ENCODE results near the gene SNRPA.
"Not testable (repeated sequence)": the region's sequence is repeated elsewhere in the genome, so short reads cannot be mapped to it uniquely, and the experiment has no call there.

SNRPA gene

GRCh38 chr19:40744554-40745401 is 6.2 kb upstream of the SNRPA start:
- DNase-seq (ENCODE audit: low read depth in 2 of 2, low spot score in 1 of 2) = no peak

GRCh38 chr19:40745402-40745780 is 5.6 kb upstream of the SNRPA start:
- DNase-seq (ENCODE audit: low read depth in 2 of 2, low spot score in 1 of 2) = no peak

- DNase-seq (ENCODE audit: low read depth in 2 of 2, low spot score in 1 of 2) = no peak
These were observed 3.5 kb upstream of the SNRPA start for GRCh38 chr19:40747536-40747935.

GRCh38 chr19:40750058-40750873 is 737 bp upstream of the SNRPA start, which contains the start of gene ACTMAP:
TSS of gene ACTMAP (minus strand) at chr19:40750477. CDS start at chr19:40749803, 674 bp downstream.
- DNase-seq (ENCODE audit: low read depth in 2 of 2, low spot score in 1 of 2) = peak; percentile 99

GRCh38 chr19:40752257-40752781 is 1.3 kb downstream of the SNRPA start:
- DNase-seq (ENCODE audit: low read depth in 2 of 2, low spot score in 1 of 2) = no peak

GRCh38 chr19:40754611-40755247 is 3.7 kb downstream of the SNRPA start:
- DNase-seq (ENCODE audit: low read depth in 2 of 2, low spot score in 1 of 2) = no peak

- no peak for DNase-seq (ENCODE audit: low read depth in 2 of 2, low spot score in 1 of 2)
These were observed 4.2 kb downstream of the SNRPA start for GRCh38 chr19:40755248-40755624.

GRCh38 chr19:40755791-40756190 is 4.8 kb downstream of the SNRPA start:
- DNase-seq (ENCODE audit: low read depth in 2 of 2, low spot score in 1 of 2) = no peak

GRCh38 chr19:40756502-40757110 is 5.6 kb downstream of the SNRPA start:
- DNase-seq (ENCODE audit: low read depth in 2 of 2, low spot score in 1 of 2) = no peak

GRCh38 chr19:40758491-40758890 is 7.5 kb downstream of the SNRPA start:
- DNase-seq (ENCODE audit: low read depth in 2 of 2, low spot score in 1 of 2) = no peak

- no peak for DNase-seq (ENCODE audit: low read depth in 2 of 2, low spot score in 1 of 2)
These were observed 8.3 kb downstream of the SNRPA start for GRCh38 chr19:40759352-40759751.

GRCh38 chr19:40762754-40763470 is 11.9 kb downstream of the SNRPA start:
- no peak for DNase-seq (ENCODE audit: low read depth in 2 of 2, low spot score in 1 of 2)

GRCh38 chr19:40763526-40763925 is 12.5 kb downstream of the SNRPA start:
- no peak for DNase-seq (ENCODE audit: low read depth in 2 of 2, low spot score in 1 of 2)

- no peak for DNase-seq (ENCODE audit: low read depth in 2 of 2, low spot score in 1 of 2)
These were observed 13.0 kb downstream of the SNRPA start for GRCh38 chr19:40763963-40764362.

GRCh38 chr19:40766385-40766784 is 15.4 kb downstream of the SNRPA start:
- not testable (repeated sequence) for DNase-seq (ENCODE audit: low read depth in 2 of 2, low spot score in 1 of 2)

GRCh38 chr19:40768869-40769268 is 17.9 kb downstream of the SNRPA start:
- no peak for DNase-seq (ENCODE audit: low read depth in 2 of 2, low spot score in 1 of 2)

GRCh38 chr19:40771101-40771862 is 20.3 kb downstream of the SNRPA start:
- not testable (repeated sequence) for DNase-seq (ENCODE audit: low read depth in 2 of 2, low spot score in 1 of 2)

GRCh38 chr19:40774916-40775631 is 24.1 kb downstream of the SNRPA start, which contains the start of gene MIA:
TSS of gene MIA (plus strand) at chr19:40775521. CDS start at chr19:40775543, 22 bp downstream.
- DNase-seq (ENCODE audit: low read depth in 2 of 2, low spot score in 1 of 2) = no peak

GRCh38 chr19:40775632-40776022 is 24.6 kb downstream of the SNRPA start:
- DNase-seq (ENCODE audit: low read depth in 2 of 2, low spot score in 1 of 2) = no peak
